GM06990 (cell line): ENCODE measurements around the gene STX5.
"Not testable (repeated sequence)": the region's sequence is repeated elsewhere in the genome, so short reads cannot be mapped to it uniquely, and the experiment has no call there.

Experiments used
- DNase-seq: peaks from one replicate; pipeline ENCODE4 v3.0.0-alpha.2; 2011; ENCODE audit not compliant: insufficient read length; ENCODE audit errors: extremely low read depth
- H3K27me3 ChIP-seq: replicated peaks from 2 replicates; pipeline ENCODE4 v1.6.0; 2011; ENCODE audit warnings: low read length; ENCODE audit not compliant: control insufficient read depth, insufficient read depth
- H3K36me3 ChIP-seq: 2 replicates; pipeline ENCODE4 v1.5.1; 2011; ENCODE audit warnings: low read length; ENCODE audit not compliant: control insufficient read depth, insufficient read depth
- H3K4me3 ChIP-seq: replicated peaks from 2 replicates; pipeline ENCODE4 v1.5.1; 2011; ENCODE audit warnings: low read depth, mild to moderate bottlenecking, control low read depth, low read length
- CTCF ChIP-seq: IDR thresholded peaks from 2 replicates; pipeline ENCODE4 v1.5.1; 2011; ENCODE audit warnings: low read length, control low read depth, mild to moderate bottlenecking, inconsistent platforms; ENCODE audit not compliant: insufficient read depth, poor library complexity, severe bottlenecking

Gene STX5

GRCh38 chr11:62850911-62851806 is 19.3 kb upstream of the STX5 start:
- Histone ChIP-seq H3K4me3 (no peak overlapping the region), H3K27me3 (no peaks in the 10 kb centered on the region), H3K36me3 (peaks cover 21% of the 10 kb centered on the region)
- peak; percentile 47 for DNase-seq
- no peak for TF ChIP-seq CTCF

GRCh38 chr11:62847767-62848314 is 16.0 kb upstream of the STX5 start:
- no peak for DNase-seq
- Histone ChIP-seq H3K4me3 (no peak overlapping the region), H3K36me3 (peaks cover 12% of the 10 kb centered on the region), H3K27me3 (no peaks in the 10 kb centered on the region)
- no peak for TF ChIP-seq CTCF

- H3K4me3 ChIP-seq, result no peak overlapping the region
- no peak for DNase-seq
- H3K27me3 ChIP-seq, result no peaks in the 10 kb centered on the region
- TF ChIP-seq CTCF, result no peak
- H3K36me3 ChIP-seq, result no peaks in the 10 kb centered on the region
These were observed 14.3 kb upstream of the STX5 start for GRCh38 chr11:62846177-62846576.

- TF ChIP-seq CTCF, result no peak
- Histone ChIP-seq H3K27me3 (no peaks in the 10 kb centered on the region), H3K36me3 (no peaks in the 10 kb centered on the region), H3K4me3 (no peak overlapping the region)
- DNase-seq, result no peak
These were observed 12.3 kb upstream of the STX5 start for GRCh38 chr11:62844154-62844553.

- no peak for DNase-seq
- H3K4me3 ChIP-seq, result no peak overlapping the region
- H3K36me3 ChIP-seq, result no peaks in the 10 kb centered on the region
- H3K27me3 ChIP-seq, result no peaks in the 10 kb centered on the region
- TF ChIP-seq CTCF, result no peak
These were observed 11.6 kb upstream of the STX5 start for GRCh38 chr11:62843466-62843865.

GRCh38 chr11:62842891-62843290 is 11.0 kb upstream of the STX5 start:
- not testable (repeated sequence) for DNase-seq, H3K4me3 ChIP-seq

More at GRCh38 chr11:62842891-62843290, 11.0 kb upstream of the STX5 start:
- H3K27me3 ChIP-seq, H3K36me3 ChIP-seq: not testable (repeated sequence)
